Measurements from ENCODE around the gene LCN9.

The LCN9 gene

GRCh38 chr9:135616619-135617537 is 46.2 kb upstream of the LCN9 start:
- Histone ChIP-seq H3K27ac (no peak overlapping the region), H3K4me3 (no peak overlapping the region), H3K9me3 (no peaks in the 10 kb centered on the region), H3K4me1 (no peaks in the 10 kb centered on the region), H3K27me3 (peaks cover 0 to 68% of the 10 kb centered on the region in 2 donors), H3K36me3 (no peaks in the 10 kb centered on the region)
- TF ChIP-seq CTCF (IDR thresholded peaks at IDR 0.05) = no peak
- DNase-seq = peak in 1 of 2 donors; percentile 56
- intact Hi-C loops (cut with DNase I; ENCODE audit: low total_unique reads) = no loop called here

GRCh38 chr9:135617538-135617900 is 45.6 kb upstream of the LCN9 start:
- H3K4me1 ChIP-seq = no peaks in the 10 kb centered on the region
- H3K36me3 ChIP-seq = no peaks in the 10 kb centered on the region
- TF ChIP-seq CTCF (IDR thresholded peaks at IDR 0.05) = no peak
- H3K4me3 ChIP-seq = no peak overlapping the region
- H3K9me3 ChIP-seq = no peaks in the 10 kb centered on the region
- peak in 1 of 2 donors; percentile 51 for DNase-seq
- intact Hi-C loops (cut with DNase I; ENCODE audit: low total_unique reads) = no loop called here
- no peak overlapping the region for H3K27ac ChIP-seq
- H3K27me3 ChIP-seq = peaks cover 0 to 63% of the 10 kb centered on the region in 2 donors

GRCh38 chr9:135617991-135618411 is 45.1 kb upstream of the LCN9 start:
- intact Hi-C loops (cut with DNase I; ENCODE audit: low total_unique reads) = no loop called here
- Histone ChIP-seq H3K9me3 (no peaks in the 10 kb centered on the region), H3K27ac (no peak overlapping the region), H3K4me3 (no peak overlapping the region), H3K36me3 (no peaks in the 10 kb centered on the region), H3K27me3 (peaks cover 0 to 59% of the 10 kb centered on the region in 2 donors), H3K4me1 (no peaks in the 10 kb centered on the region)
- DNase-seq = no peak
- TF ChIP-seq CTCF (IDR thresholded peaks at IDR 0.05) = no peak

- Histone ChIP-seq H3K36me3 (no peaks in the 10 kb centered on the region), H3K4me3 (no peak overlapping the region), H3K4me1 (no peaks in the 10 kb centered on the region), H3K27ac (no peak overlapping the region), H3K9me3 (no peaks in the 10 kb centered on the region), H3K27me3 (peaks cover 0 to 48% of the 10 kb centered on the region in 2 donors)
- intact Hi-C loops (cut with DNase I; ENCODE audit: low total_unique reads) = no loop called here
- TF ChIP-seq CTCF (IDR thresholded peaks at IDR 0.05) = no peak
- no peak for DNase-seq
Measured at GRCh38 chr9:135618866-135619598, 44.1 kb upstream of the LCN9 start.

GRCh38 chr9:135619599-135619886 is 43.6 kb upstream of the LCN9 start:
- intact Hi-C loops (cut with DNase I; ENCODE audit: low total_unique reads) = no loop called here
- no peaks in the 10 kb centered on the region for H3K4me1 ChIP-seq

More at GRCh38 chr9:135619599-135619886, 43.6 kb upstream of the LCN9 start:
- no peak for TF ChIP-seq CTCF (IDR thresholded peaks at IDR 0.05)
- Histone ChIP-seq H3K9me3 (no peaks in the 10 kb centered on the region), H3K4me3 (no peak overlapping the region), H3K27me3 (peaks cover 0 to 43% of the 10 kb centered on the region in 2 donors), H3K36me3 (no peaks in the 10 kb centered on the region), H3K27ac (no peak overlapping the region)
- DNase-seq = no peak

All from tibial artery (tissue), 4 donors.